OCI-LY3 (cell line): ENCODE measurements around the gene GRIP1.

Experiments
- EZH2phosphoT487 ChIP-seq: fragments of 200-600 bp; shearing (Covaris generic); IDR thresholded peaks from 2 replicates; pipeline ENCODE4 v1.6.1; 2018; ENCODE audit warnings: antibody characterized with exemption, mixed run types, low read depth
- TF ChIP-seq, protein P1 (sequence below): fragments of 200-600, 300-600 bp; sonication (generic); IDR thresholded peaks from 2 replicates; pipeline ENCODE4 v1.5.1; 2014; ENCODE audit warnings: antibody characterized with exemption, low read length, low read depth

DNA sequence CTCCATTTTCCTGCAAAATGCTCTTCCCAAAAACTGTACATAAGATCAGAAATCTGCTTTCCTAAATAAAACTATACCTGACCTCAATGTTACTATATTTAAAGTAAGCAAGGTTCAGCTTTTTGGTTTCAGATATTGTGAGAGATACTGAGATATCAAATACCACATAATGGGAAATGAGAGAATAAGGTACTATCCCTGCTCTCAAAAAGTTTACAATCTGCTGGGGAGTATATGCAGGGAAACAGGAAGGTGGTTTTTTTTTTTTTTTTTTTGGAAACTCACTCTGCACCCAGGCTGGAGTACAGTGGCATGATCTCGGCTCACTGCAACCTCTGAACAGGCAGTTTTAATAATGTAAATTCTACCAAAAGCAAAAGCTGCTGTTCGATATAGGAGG is 327.6 kb downstream of the GRIP1 start:
- TF ChIP-seq, protein P1, sequence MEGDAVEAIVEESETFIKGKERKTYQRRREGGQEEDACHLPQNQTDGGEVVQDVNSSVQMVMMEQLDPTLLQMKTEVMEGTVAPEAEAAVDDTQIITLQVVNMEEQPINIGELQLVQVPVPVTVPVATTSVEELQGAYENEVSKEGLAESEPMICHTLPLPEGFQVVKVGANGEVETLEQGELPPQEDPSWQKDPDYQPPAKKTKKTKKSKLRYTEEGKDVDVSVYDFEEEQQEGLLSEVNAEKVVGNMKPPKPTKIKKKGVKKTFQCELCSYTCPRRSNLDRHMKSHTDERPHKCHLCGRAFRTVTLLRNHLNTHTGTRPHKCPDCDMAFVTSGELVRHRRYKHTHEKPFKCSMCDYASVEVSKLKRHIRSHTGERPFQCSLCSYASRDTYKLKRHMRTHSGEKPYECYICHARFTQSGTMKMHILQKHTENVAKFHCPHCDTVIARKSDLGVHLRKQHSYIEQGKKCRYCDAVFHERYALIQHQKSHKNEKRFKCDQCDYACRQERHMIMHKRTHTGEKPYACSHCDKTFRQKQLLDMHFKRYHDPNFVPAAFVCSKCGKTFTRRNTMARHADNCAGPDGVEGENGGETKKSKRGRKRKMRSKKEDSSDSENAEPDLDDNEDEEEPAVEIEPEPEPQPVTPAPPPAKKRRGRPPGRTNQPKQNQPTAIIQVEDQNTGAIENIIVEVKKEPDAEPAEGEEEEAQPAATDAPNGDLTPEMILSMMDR: no peak
- TF ChIP-seq EZH2phosphoT487: no peak
